ENCODE measurements around the gene EPB41L3. TPM values are rescaled to one million over a fixed set of nuclear protein-coding genes. Genes with fewer than 3 reads are reported as not detected.

The EPB41L3 gene
- total RNA-seq, 1 experiment from 2014 or later: 20.6 TPM

- no peaks in the 10 kb centered on the region for H3K36me3 Mint-ChIP-seq
- DNase-seq (ENCODE audit: low spot score) (no peak), ATAC-seq (no peak)
- H3K4me1 Mint-ChIP-seq: peaks cover 22% of the 10 kb centered on the region
- H3K27ac Mint-ChIP-seq: no peak overlapping the region
- TF ChIP-seq ZNF423 (CRISPR knock-in tag; IDR thresholded peaks at IDR 0.05) (no peak), MLX (CRISPR knock-in tag; IDR thresholded peaks at IDR 0.05) (no peak), FOXP4 (CRISPR knock-in tag; IDR thresholded peaks at IDR 0.05) (no peak), SP1 (CRISPR knock-in tag; conservative IDR thresholded peaks at IDR 0.05) (no peak), ATF1 (CRISPR knock-in tag; IDR thresholded peaks at IDR 0.05) (no peak), FOXJ3 (CRISPR knock-in tag; IDR thresholded peaks at IDR 0.05; ENCODE audit: borderline replicate concordance) (no peak), MXD4 (CRISPR knock-in tag; IDR thresholded peaks at IDR 0.05; ENCODE audit: borderline replicate concordance) (no peak), ZNF263 (CRISPR knock-in tag; IDR thresholded peaks at IDR 0.05; ENCODE audit: low read depth) (no peak), CTCF (IDR thresholded peaks at IDR 0.05) (no peak), ERG (CRISPR knock-in tag; IDR thresholded peaks at IDR 0.05) (no peak), AFF4 (CRISPR knock-in tag; IDR thresholded peaks at IDR 0.05; ENCODE audit: borderline replicate concordance) (no peak)
- POLR2A ChIA-PET: no interaction called here
- CTCF ChIA-PET: interaction anchor here (2.2 kb wide), 1 partner anchor 94 kb away, joined by 10 read pairs; no protein-coding TSS in a partner anchor
- no peaks in the 10 kb centered on the region for H3K9me3 Mint-ChIP-seq
- no peaks in the 10 kb centered on the region for H3K27me3 Mint-ChIP-seq (ENCODE audit: low read depth)
- no peak overlapping the region for H3K4me3 Mint-ChIP-seq
Measured at GRCh38 chr18:5452943-5453443, 90.8 kb downstream of the EPB41L3 start.

GRCh38 chr18:5451871-5452270, 91.9 kb downstream of the EPB41L3 start:
- DNase-seq (ENCODE audit: low spot score) (no peak), ATAC-seq (no peak)
- ChIA-PET POLR2A (no interaction called here), CTCF (no interaction called here)
- H3K36me3 Mint-ChIP-seq: no peaks in the 10 kb centered on the region
- H3K4me3 Mint-ChIP-seq: no peak overlapping the region
- H3K27me3 Mint-ChIP-seq (ENCODE audit: low read depth): no peaks in the 10 kb centered on the region
- H3K9me3 Mint-ChIP-seq: no peaks in the 10 kb centered on the region
- H3K4me1 Mint-ChIP-seq: peaks cover 12% of the 10 kb centered on the region
- no peak overlapping the region for H3K27ac Mint-ChIP-seq
- TF ChIP-seq TEAD1 (CRISPR knock-in tag; IDR thresholded peaks at IDR 0.05) (no peak), ETV6 (CRISPR knock-in tag; IDR thresholded peaks at IDR 0.05) (no peak), KAT7 (CRISPR knock-in tag; IDR thresholded peaks at IDR 0.05; ENCODE audit: borderline replicate concordance) (no peak), GTF2I (CRISPR knock-in tag; conservative IDR thresholded peaks at IDR 0.05) (no peak), CREB1 (CRISPR knock-in tag; IDR thresholded peaks at IDR 0.05) (no peak), CDX4 (CRISPR knock-in tag; IDR thresholded peaks at IDR 0.05; ENCODE audit: borderline replicate concordance) (no peak), NR2C2 (CRISPR knock-in tag; IDR thresholded peaks at IDR 0.05) (no peak), EMX1 (CRISPR knock-in tag; IDR thresholded peaks at IDR 0.05) (no peak), ZNF138 (CRISPR knock-in tag; conservative IDR thresholded peaks at IDR 0.05) (no peak), ESRRA (CRISPR knock-in tag; IDR thresholded peaks at IDR 0.05; ENCODE audit: borderline replicate concordance) (no peak), ZNF512 (CRISPR knock-in tag; IDR thresholded peaks at IDR 0.05; ENCODE audit: borderline replicate concordance) (no peak)
